Cortex of kidney (tissue), 1 donor: ENCODE data around the gene LRRC40.

ENCODE experiments used
- DNase-seq: peaks from one replicate; lab custom pipeline; 2025; lab: John Stamatoyannopoulos, UW

Gene LRRC40

DNA sequence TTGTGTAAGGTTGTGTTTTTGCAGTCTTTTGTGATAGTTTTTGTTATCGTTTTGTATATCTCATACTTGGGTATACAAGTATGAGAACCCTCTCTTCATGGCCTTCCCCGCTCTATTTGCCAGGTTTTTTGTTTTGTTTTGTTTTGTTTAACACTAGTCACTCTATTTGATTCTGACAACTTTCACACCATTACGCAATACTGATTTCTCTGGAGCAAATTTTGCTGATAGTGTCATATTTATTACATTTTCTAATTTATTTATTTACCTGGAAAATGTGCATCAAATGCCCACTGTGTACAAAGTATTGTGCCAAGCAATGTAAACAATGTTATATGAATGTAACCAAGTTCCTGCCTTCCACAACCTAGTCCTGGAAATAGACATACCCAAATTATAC is 90.1 kb downstream of the LRRC40 start:
- DNase-seq = no peak

DNA sequence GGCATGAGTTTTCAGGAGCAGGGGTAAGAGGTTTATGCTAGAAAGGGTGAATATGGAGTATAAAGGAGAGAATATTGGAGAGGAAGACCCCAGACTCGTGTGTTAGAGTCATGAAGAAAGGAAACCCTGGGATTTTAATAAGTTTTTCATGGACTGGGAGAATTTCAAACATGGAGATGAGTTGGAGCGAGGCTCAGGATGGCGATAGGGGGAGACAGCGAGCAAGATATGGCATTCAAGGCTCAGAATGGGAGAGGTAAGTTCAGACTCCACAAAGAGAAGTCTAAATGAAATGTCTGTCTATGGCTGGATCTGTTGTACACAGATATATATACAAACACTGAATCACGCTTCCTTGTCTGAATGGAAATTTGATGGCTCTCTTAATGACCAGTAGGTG is 92.5 kb downstream of the LRRC40 start:
- DNase-seq = no peak

DNA sequence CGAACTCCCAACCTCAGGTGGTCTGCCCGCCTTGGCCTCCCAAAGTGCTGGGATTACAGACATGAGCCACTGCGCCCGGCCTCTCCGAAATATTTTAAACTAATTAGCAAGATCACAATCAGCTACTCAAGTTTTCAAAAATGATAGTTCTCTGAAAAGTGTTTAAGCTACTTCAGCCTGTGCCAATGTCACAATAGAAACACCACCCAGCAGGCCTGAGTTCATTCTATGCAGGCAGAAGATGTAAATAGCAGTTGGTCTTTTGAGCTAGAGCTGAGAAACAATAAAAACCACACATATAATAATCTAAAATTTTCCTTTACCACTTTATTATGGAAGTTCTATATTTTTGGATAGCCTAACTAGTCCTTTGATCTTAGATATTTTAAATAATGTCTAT is 96.1 kb downstream of the LRRC40 start:
- no peak for DNase-seq

DNA sequence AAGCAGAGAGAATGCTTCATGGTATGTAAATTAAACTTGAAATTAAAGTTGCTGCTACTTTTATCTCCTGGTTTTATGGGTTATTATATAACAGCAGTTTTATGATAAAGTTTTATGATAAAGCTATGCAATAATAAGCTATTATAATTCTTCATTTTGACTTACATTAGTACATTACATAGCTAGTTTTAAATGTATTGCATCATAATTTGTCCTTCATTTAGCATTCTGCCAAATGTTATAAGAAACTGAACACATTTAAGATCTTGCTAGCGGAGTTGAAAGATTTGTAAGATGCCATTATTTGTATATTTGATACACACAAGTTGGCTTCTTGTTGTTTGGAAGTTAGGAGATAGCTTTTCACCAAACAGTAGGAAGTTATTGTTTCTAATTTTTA is 101.6 kb downstream of the LRRC40 start:
- DNase-seq = no peak

DNA sequence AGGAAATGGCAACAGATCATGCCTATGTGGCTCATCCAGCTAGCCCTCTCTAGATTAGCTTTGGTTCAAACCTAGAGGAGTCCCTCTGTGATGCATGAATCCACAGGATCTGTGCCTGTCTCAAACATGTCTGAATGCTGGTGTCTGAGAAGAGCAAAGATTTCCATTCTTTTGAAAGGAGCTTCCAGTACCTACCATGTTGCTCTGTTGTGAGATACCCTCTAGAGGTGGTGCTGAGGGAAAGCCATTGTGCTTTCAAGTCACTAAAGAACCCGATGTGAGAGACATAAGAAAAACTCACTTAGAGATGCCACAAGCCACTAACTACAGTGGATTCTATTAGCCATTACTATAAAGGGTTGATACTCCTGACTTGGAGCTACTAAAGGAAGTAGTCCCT is 103.6 kb downstream of the LRRC40 start:
- no peak for DNase-seq

DNA sequence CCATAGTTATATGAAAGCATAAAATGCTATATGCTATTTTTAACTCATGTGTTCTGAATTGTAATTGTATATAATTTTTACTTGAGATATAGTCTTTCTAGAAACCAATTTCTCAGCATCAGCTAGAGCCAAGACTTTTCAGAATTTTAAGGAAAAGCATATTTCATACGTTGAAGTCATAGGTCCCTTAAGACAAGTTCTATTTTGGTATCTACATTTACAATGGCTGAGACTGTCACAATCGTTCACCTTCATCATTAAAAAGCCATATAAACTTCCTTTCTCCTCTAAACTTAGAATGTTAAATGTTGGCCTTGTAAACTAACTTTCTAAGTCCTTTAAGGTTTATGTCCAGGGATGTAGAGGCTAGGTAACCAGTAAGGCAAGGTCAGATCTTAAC is 104.1 kb downstream of the LRRC40 start:
- DNase-seq = no peak
